ENCODE data around the gene NSDHL. TPM values are rescaled to one million over a fixed set of nuclear protein-coding genes. Genes with fewer than 3 reads are reported as not detected.

NSDHL gene
- total RNA-seq, 1 donor from 2014 or later: 10.4 TPM

DNA sequence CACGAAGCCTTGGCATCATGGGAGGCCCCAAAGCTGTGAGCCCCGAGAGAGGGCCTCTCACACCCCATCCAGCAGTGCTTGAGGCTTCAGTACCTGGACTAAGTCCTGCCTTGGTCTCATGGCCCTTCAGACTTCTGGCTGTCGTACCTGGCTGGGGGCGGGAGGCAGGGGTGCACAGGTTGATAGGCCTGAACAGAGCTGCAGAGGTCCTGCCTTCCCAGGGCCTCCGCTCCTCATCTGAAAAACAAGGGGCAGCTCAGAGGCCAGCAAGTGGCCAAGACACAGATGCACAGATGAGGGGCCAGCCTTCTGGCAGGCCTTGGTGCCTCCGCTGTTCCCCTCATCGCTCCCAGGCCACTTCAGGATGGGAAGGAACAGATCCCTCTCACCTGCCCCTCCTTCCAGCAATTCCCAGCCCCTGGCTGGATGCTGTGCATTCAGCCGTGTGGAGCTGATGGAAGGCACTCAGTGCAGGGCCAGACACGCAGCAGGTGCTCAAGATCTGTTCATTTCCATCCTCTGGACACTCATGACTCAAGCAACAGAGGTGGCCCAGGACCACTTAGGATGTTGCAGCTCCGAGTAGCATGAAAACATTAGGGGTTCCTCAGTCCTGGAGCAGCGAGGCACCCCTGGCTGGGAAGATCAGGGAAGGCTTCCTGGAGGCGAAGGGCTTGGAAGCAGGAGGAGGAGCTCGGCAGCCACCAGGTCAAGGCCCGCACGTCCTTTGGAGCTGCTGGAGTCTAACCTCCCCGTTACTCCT is 68.4 kb downstream of the NSDHL start:
- Histone ChIP-seq H3K36me3 (ENCODE audit: control insufficient read depth in 3 of 3, insufficient read depth in 3 of 3, low read length in 3 of 3) (no peaks in the 10 kb centered on the region), H3K9me3 (ENCODE audit: control insufficient read depth in 3 of 3, low read length in 3 of 3) (no peaks in the 10 kb centered on the region), H3K4me1 (ENCODE audit: control insufficient read depth in 3 of 3, insufficient read depth in 3 of 3, low read length in 3 of 3) (no peaks in the 10 kb centered on the region), H3K27ac (ENCODE audit: low read depth, low read length) (no peak overlapping the region), H3K27me3 (ENCODE audit: control insufficient read depth in 3 of 3, insufficient read depth in 3 of 3, low read length in 3 of 3) (peaks cover 7 to 37% (median 12%) of the 10 kb centered on the region in 3 donors), H3K9ac (ENCODE audit: low read depth in 1 of 3, low read length in 3 of 3) (no peak overlapping the region), H3K4me3 (ENCODE audit: low read length in 3 of 3) (no peak overlapping the region)

GRCh38 chrX:152899874-152900719 is 69.2 kb downstream of the NSDHL start:
- no peaks in the 10 kb centered on the region for H3K36me3 ChIP-seq (ENCODE audit: control insufficient read depth in 3 of 3, insufficient read depth in 3 of 3, low read length in 3 of 3)
- H3K27ac ChIP-seq (ENCODE audit: low read depth, low read length): no peak overlapping the region
- no peak overlapping the region for H3K4me3 ChIP-seq (ENCODE audit: low read length in 3 of 3)
- no peak overlapping the region for H3K9ac ChIP-seq (ENCODE audit: low read depth in 1 of 3, low read length in 3 of 3)
- no peaks in the 10 kb centered on the region for H3K4me1 ChIP-seq (ENCODE audit: control insufficient read depth in 3 of 3, insufficient read depth in 3 of 3, low read length in 3 of 3)
- peaks cover 7 to 41% (median 14%) of the 10 kb centered on the region in 3 donors for H3K27me3 ChIP-seq (ENCODE audit: control insufficient read depth in 3 of 3, insufficient read depth in 3 of 3, low read length in 3 of 3)
- H3K9me3 ChIP-seq (ENCODE audit: control insufficient read depth in 3 of 3, low read length in 3 of 3): no peaks in the 10 kb centered on the region

GRCh38 chrX:152900937-152901445 is 70.1 kb downstream of the NSDHL start:
- H3K9ac ChIP-seq (ENCODE audit: low read depth in 1 of 3, low read length in 3 of 3): no peak overlapping the region
- no peak overlapping the region for H3K4me3 ChIP-seq (ENCODE audit: low read length in 3 of 3)
- H3K9me3 ChIP-seq (ENCODE audit: control insufficient read depth in 3 of 3, low read length in 3 of 3): no peaks in the 10 kb centered on the region
- no peaks in the 10 kb centered on the region for H3K36me3 ChIP-seq (ENCODE audit: control insufficient read depth in 3 of 3, insufficient read depth in 3 of 3, low read length in 3 of 3)
- H3K27me3 ChIP-seq (ENCODE audit: control insufficient read depth in 3 of 3, insufficient read depth in 3 of 3, low read length in 3 of 3): peaks cover 7 to 36% (median 17%) of the 10 kb centered on the region in 3 donors
- H3K4me1 ChIP-seq (ENCODE audit: control insufficient read depth in 3 of 3, insufficient read depth in 3 of 3, low read length in 3 of 3): no peaks in the 10 kb centered on the region
- H3K27ac ChIP-seq (ENCODE audit: low read depth, low read length): no peak overlapping the region

- no peaks in the 10 kb centered on the region for H3K9me3 ChIP-seq (ENCODE audit: control insufficient read depth in 3 of 3, low read length in 3 of 3)
- H3K9ac ChIP-seq (ENCODE audit: low read depth in 1 of 3, low read length in 3 of 3): no peak overlapping the region
- peaks cover 7 to 39% (median 14%) of the 10 kb centered on the region in 3 donors for H3K27me3 ChIP-seq (ENCODE audit: control insufficient read depth in 3 of 3, insufficient read depth in 3 of 3, low read length in 3 of 3)
Observed at GRCh38 chrX:152901816-152902501, 71.1 kb downstream of the NSDHL start.

GRCh38 chrX:152902502-152902820 is 71.6 kb downstream of the NSDHL start:
- peaks cover 7 to 35% (median 11%) of the 10 kb centered on the region in 3 donors for H3K27me3 ChIP-seq (ENCODE audit: control insufficient read depth in 3 of 3, insufficient read depth in 3 of 3, low read length in 3 of 3)
- no peak overlapping the region for H3K9ac ChIP-seq (ENCODE audit: low read depth in 1 of 3, low read length in 3 of 3)
- H3K36me3 ChIP-seq (ENCODE audit: control insufficient read depth in 3 of 3, insufficient read depth in 3 of 3, low read length in 3 of 3): no peaks in the 10 kb centered on the region
- no peak overlapping the region for H3K27ac ChIP-seq (ENCODE audit: low read depth, low read length)
- H3K4me3 ChIP-seq (ENCODE audit: low read length in 3 of 3): no peak overlapping the region
- no peaks in the 10 kb centered on the region for H3K9me3 ChIP-seq (ENCODE audit: control insufficient read depth in 3 of 3, low read length in 3 of 3)
- H3K4me1 ChIP-seq (ENCODE audit: control insufficient read depth in 3 of 3, insufficient read depth in 3 of 3, low read length in 3 of 3): no peaks in the 10 kb centered on the region

More at GRCh38 chrX:152901816-152902501, 71.1 kb downstream of the NSDHL start:
- Histone ChIP-seq H3K27ac (ENCODE audit: low read depth, low read length) (no peak overlapping the region), H3K4me3 (ENCODE audit: low read length in 3 of 3) (no peak overlapping the region), H3K4me1 (ENCODE audit: control insufficient read depth in 3 of 3, insufficient read depth in 3 of 3, low read length in 3 of 3) (no peaks in the 10 kb centered on the region), H3K36me3 (ENCODE audit: control insufficient read depth in 3 of 3, insufficient read depth in 3 of 3, low read length in 3 of 3) (no peaks in the 10 kb centered on the region)

DNA sequence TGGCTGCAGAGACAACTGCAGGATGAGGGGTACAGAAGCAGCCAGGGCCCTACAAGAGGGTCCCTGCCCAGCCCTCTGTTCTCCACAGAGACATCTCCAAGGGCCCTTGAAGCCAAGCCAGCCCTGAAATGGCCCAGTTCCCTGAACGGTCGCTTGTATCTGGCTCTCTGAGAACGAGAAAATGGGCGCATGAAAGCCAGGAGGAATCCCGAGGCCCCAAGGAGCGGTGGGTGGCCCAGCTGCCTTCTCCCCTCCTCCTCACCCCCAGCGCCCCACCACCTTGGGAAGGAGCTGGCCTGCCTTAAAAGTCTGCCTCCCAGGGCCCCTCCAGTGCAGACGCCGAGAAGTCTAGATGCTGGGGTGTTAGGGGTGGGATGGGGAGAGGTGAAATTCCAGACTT is 72.7 kb downstream of the NSDHL start:
- Histone ChIP-seq H3K4me1 (ENCODE audit: control insufficient read depth in 3 of 3, insufficient read depth in 3 of 3, low read length in 3 of 3) (no peaks in the 10 kb centered on the region), H3K9ac (ENCODE audit: low read depth in 1 of 3, low read length in 3 of 3) (no peak overlapping the region), H3K4me3 (ENCODE audit: low read length in 3 of 3) (no peak overlapping the region), H3K36me3 (ENCODE audit: control insufficient read depth in 3 of 3, insufficient read depth in 3 of 3, low read length in 3 of 3) (no peaks in the 10 kb centered on the region), H3K9me3 (ENCODE audit: control insufficient read depth in 3 of 3, low read length in 3 of 3) (no peaks in the 10 kb centered on the region), H3K27ac (ENCODE audit: low read depth, low read length) (no peak overlapping the region), H3K27me3 (ENCODE audit: control insufficient read depth in 3 of 3, insufficient read depth in 3 of 3, low read length in 3 of 3) (peaks cover 4 to 34% (median 9%) of the 10 kb centered on the region in 3 donors)

- Histone ChIP-seq H3K27me3 (ENCODE audit: control insufficient read depth in 3 of 3, insufficient read depth in 3 of 3, low read length in 3 of 3) (peaks cover 0 to 27% (median 7%) of the 10 kb centered on the region in 3 donors), H3K4me1 (ENCODE audit: control insufficient read depth in 3 of 3, insufficient read depth in 3 of 3, low read length in 3 of 3) (no peaks in the 10 kb centered on the region), H3K4me3 (ENCODE audit: low read length in 3 of 3) (no peak overlapping the region), H3K36me3 (ENCODE audit: control insufficient read depth in 3 of 3, insufficient read depth in 3 of 3, low read length in 3 of 3) (no peaks in the 10 kb centered on the region), H3K27ac (ENCODE audit: low read depth, low read length) (no peak overlapping the region), H3K9ac (ENCODE audit: low read depth in 1 of 3, low read length in 3 of 3) (no peak overlapping the region), H3K9me3 (ENCODE audit: control insufficient read depth in 3 of 3, low read length in 3 of 3) (no peaks in the 10 kb centered on the region)
Observed at GRCh38 chrX:152904151-152905080, 73.6 kb downstream of the NSDHL start.

GRCh38 chrX:152905081-152905420 is 74.2 kb downstream of the NSDHL start:
- Histone ChIP-seq H3K4me1 (ENCODE audit: control insufficient read depth in 3 of 3, insufficient read depth in 3 of 3, low read length in 3 of 3) (no peaks in the 10 kb centered on the region), H3K27ac (ENCODE audit: low read depth, low read length) (no peak overlapping the region), H3K4me3 (ENCODE audit: low read length in 3 of 3) (no peak overlapping the region), H3K9ac (ENCODE audit: low read depth in 1 of 3, low read length in 3 of 3) (no peak overlapping the region), H3K36me3 (ENCODE audit: control insufficient read depth in 3 of 3, insufficient read depth in 3 of 3, low read length in 3 of 3) (no peaks in the 10 kb centered on the region), H3K9me3 (ENCODE audit: control insufficient read depth in 3 of 3, low read length in 3 of 3) (no peaks in the 10 kb centered on the region), H3K27me3 (ENCODE audit: control insufficient read depth in 3 of 3, insufficient read depth in 3 of 3, low read length in 3 of 3) (peaks cover 0 to 23% (median 7%) of the 10 kb centered on the region in 3 donors)

- no peaks in the 10 kb centered on the region for H3K9me3 ChIP-seq (ENCODE audit: control insufficient read depth in 3 of 3, low read length in 3 of 3)
- H3K9ac ChIP-seq (ENCODE audit: low read depth in 1 of 3, low read length in 3 of 3): no peak overlapping the region
- H3K27ac ChIP-seq (ENCODE audit: low read depth, low read length): no peak overlapping the region
- H3K4me1 ChIP-seq (ENCODE audit: control insufficient read depth in 3 of 3, insufficient read depth in 3 of 3, low read length in 3 of 3): no peaks in the 10 kb centered on the region
- no peaks in the 10 kb centered on the region for H3K36me3 ChIP-seq (ENCODE audit: control insufficient read depth in 3 of 3, insufficient read depth in 3 of 3, low read length in 3 of 3)
- peaks cover 0 to 11% (median 4%) of the 10 kb centered on the region in 3 donors for H3K27me3 ChIP-seq (ENCODE audit: control insufficient read depth in 3 of 3, insufficient read depth in 3 of 3, low read length in 3 of 3)
- H3K4me3 ChIP-seq (ENCODE audit: low read length in 3 of 3): no peak overlapping the region
Observed at GRCh38 chrX:152907084-152907651, 76.3 kb downstream of the NSDHL start.
